SU-DHL-6 (cell line): ENCODE results near the gene UGGT2.
"Not testable (repeated sequence)": the region's sequence is repeated elsewhere in the genome, so short reads cannot be mapped to it uniquely, and the experiment has no call there.

Experiments
- H2AFZ ChIP-seq: fragments of 200-600 bp; sonication (generic); 2 replicates; pipeline ENCODE4 v1.6.1; 2014; ENCODE audit warnings: low read depth, mild to moderate bottlenecking, moderate library complexity, mixed read lengths, antibody characterized with exemption, low read length; ENCODE audit not compliant: severe bottlenecking
- H3F3A ChIP-seq: fragments of 200-600 bp; shearing (Covaris generic); 2 replicates; pipeline ENCODE4 v1.6.0; 2016; ENCODE audit warnings: antibody characterized with exemption, mild to moderate bottlenecking; ENCODE audit not compliant: insufficient read depth
- H3K27ac ChIP-seq: fragments of 200-600 bp; sonication (generic); 2 replicates; pipeline ENCODE4 v1.5.1; 2016; ENCODE audit warnings: low read depth, mild to moderate bottlenecking, low read length, moderate library complexity, mixed read lengths
- H3K27me3 ChIP-seq: fragments of 200-600 bp; sonication (generic), shearing (Covaris generic); 2 replicates; pipeline ENCODE4 v1.6.0; 2014; ENCODE audit warnings: mild to moderate bottlenecking, low read length
- H3K36me3 ChIP-seq: fragments of 200-600 bp; sonication (generic); 2 replicates; pipeline ENCODE4 v1.6.1; 2014; ENCODE audit warnings: mild to moderate bottlenecking, low read length, mixed read lengths
- H3K4me2 ChIP-seq: fragments of 300-600, 200-600 bp; shearing (Covaris generic), sonication (generic); 2 replicates; pipeline ENCODE4 v1.6.0; 2014; ENCODE audit warnings: low read length, low read depth, mild to moderate bottlenecking; ENCODE audit not compliant: poor library complexity, severe bottlenecking
- H3K4me3 ChIP-seq: fragments of 200-600 bp; sonication (generic); 2 replicates; pipeline ENCODE4 v1.5.1; 2014; ENCODE audit warnings: antibody characterized with exemption, low read length, mild to moderate bottlenecking, mixed read lengths; ENCODE audit not compliant: insufficient read depth, poor library complexity, severe bottlenecking
- H3K79me2 ChIP-seq: fragments of 200-600 bp; sonication (generic); 2 replicates; pipeline ENCODE4 v1.6.1; 2014; ENCODE audit warnings: mild to moderate bottlenecking, low read length, moderate library complexity; ENCODE audit not compliant: insufficient read depth
- H3K9ac ChIP-seq: fragments of 200-600 bp; sonication (generic); 2 replicates; pipeline ENCODE4 v1.7.0; 2014; ENCODE audit warnings: mild to moderate bottlenecking, low read length
- H3K9me2 ChIP-seq: fragments of 200-600 bp; sonication (generic); replicated peaks from 2 replicates; pipeline ENCODE4 v1.6.1; 2014; ENCODE audit warnings: low read length; ENCODE audit not compliant: insufficient read depth
- H3K9me3 ChIP-seq: fragments of 200-600 bp; sonication (generic); 2 replicates; pipeline ENCODE4 v1.6.1; 2014; ENCODE audit warnings: low read length, mixed read lengths; ENCODE audit not compliant: insufficient read depth
- H4K20me1 ChIP-seq: fragments of 200-600 bp; sonication (generic); 2 replicates; pipeline ENCODE4 v1.6.1; 2014; ENCODE audit warnings: low read depth, mild to moderate bottlenecking, antibody characterized with exemption, low read length, moderate library complexity, mixed read lengths
- EZH2phosphoT487 ChIP-seq: fragments of 200-600 bp; sonication (generic), shearing (Covaris generic); conservative IDR thresholded peaks from 2 replicates; pipeline ENCODE4 v1.6.1; 2018; ENCODE audit warnings: mild to moderate bottlenecking, antibody characterized with exemption, low read length, moderate library complexity, mixed read lengths
- TF ChIP-seq, protein P1 (sequence below): fragments of 200-600 bp; sonication (generic); IDR thresholded peaks from one replicate; pipeline ENCODE4 v1.5.1; 2017; ENCODE audit warnings: antibody characterized with exemption, mild to moderate bottlenecking, low read length, moderate library complexity; ENCODE audit not compliant: insufficient read depth, poor library complexity, severe bottlenecking

Gene UGGT2

DNA sequence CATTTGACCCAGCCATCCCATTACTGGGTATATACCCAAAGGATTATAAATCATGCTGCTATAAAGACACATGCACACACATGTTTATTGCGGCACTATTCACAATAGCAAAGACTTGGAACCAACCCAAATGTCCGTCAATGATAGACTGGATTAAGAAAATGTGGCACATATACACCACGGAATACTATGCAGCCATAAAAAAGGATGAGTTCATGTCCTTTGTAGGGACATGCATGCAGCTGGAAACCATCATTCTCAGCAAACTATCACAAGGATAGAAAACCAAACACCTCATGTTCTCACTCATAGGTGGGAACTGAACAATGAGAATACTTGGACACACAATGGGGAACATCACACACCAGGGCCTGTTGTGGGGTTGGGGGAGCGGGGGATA lies 2.2 kb downstream of the UGGT2 start:
- not testable (repeated sequence) for H3K36me3 ChIP-seq, H3K9me3 ChIP-seq, H3F3A ChIP-seq, H3K4me2 ChIP-seq, H4K20me1 ChIP-seq, H3K27ac ChIP-seq, H2AFZ ChIP-seq, H3K9ac ChIP-seq, H3K4me3 ChIP-seq, H3K27me3 ChIP-seq, H3K9me2 ChIP-seq
- H3K79me2 ChIP-seq = peaks cover 21% of the 10 kb centered on the region

DNA sequence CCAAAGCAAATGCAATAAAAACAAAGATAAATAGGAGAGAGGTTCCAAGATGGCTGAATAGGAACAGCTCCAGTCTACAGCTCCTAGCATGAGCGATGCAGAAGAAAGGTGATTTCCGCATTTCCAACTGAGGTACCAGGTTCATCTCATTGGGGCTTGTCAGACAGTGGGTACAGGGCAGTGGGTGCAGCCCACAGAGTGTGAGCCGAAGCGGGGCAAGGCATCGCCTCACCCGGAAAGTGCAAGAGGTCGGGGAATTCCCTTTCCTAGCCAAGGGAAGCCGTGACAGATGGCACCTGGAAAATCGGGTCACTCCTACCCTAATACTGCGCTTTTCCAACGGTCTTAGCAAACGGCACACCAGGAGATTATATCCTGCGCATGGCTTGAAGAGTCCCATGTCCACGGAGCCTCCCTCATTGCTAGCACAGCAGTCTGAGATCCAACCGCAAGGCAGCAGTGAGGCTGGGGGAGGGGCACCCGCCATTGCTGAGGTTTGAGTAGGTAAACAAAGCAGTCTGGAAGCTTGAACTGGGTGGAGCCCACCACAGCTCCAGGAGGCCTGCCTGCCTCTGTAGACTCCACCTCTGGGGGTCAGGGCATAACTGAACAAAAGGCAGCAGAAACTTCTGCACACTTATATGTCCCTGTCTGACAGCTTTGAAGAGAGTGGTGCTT lies 6.6 kb downstream of the UGGT2 start:
- peaks cover 32% of the 10 kb centered on the region for H3K79me2 ChIP-seq
- H3K27ac ChIP-seq = not testable (repeated sequence)

DNA sequence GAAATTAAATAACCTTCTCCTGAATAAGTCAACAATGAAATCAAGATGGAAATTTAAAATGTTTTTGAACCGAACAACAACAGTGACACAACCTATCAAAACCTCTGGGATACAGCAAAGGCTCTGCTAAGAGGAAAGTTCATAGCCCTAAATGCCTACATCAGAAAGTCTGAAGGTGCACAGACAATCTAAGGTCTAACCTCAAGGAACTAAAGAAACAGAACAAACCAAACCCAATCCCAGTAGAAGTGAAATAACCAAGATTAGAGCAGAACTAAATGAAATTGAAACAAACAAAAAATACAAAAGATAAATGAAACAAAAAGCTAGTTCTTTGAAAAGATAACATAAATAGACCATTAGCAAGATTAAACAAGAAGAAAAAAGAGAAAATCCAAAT lies 9.0 kb downstream of the UGGT2 start:
- H2AFZ ChIP-seq = no peak overlapping the region
- H3K9ac ChIP-seq = no peak overlapping the region
- H3K9me3 ChIP-seq = no peaks in the 10 kb centered on the region
- no peak overlapping the region for H3K4me3 ChIP-seq
- no peaks in the 10 kb centered on the region for H3K9me2 ChIP-seq
- H4K20me1 ChIP-seq = no peaks in the 10 kb centered on the region
- H3F3A ChIP-seq = no peaks in the 10 kb centered on the region
- no peaks in the 10 kb centered on the region for H3K36me3 ChIP-seq
- H3K27me3 ChIP-seq = no peaks in the 10 kb centered on the region
- peaks cover 39% of the 10 kb centered on the region for H3K79me2 ChIP-seq
- H3K4me2 ChIP-seq = no peak overlapping the region
- H3K27ac ChIP-seq = no peak overlapping the region
- TF ChIP-seq, protein P1, sequence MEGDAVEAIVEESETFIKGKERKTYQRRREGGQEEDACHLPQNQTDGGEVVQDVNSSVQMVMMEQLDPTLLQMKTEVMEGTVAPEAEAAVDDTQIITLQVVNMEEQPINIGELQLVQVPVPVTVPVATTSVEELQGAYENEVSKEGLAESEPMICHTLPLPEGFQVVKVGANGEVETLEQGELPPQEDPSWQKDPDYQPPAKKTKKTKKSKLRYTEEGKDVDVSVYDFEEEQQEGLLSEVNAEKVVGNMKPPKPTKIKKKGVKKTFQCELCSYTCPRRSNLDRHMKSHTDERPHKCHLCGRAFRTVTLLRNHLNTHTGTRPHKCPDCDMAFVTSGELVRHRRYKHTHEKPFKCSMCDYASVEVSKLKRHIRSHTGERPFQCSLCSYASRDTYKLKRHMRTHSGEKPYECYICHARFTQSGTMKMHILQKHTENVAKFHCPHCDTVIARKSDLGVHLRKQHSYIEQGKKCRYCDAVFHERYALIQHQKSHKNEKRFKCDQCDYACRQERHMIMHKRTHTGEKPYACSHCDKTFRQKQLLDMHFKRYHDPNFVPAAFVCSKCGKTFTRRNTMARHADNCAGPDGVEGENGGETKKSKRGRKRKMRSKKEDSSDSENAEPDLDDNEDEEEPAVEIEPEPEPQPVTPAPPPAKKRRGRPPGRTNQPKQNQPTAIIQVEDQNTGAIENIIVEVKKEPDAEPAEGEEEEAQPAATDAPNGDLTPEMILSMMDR = no peak

More for the DNA sequence above, 6.6 kb downstream of the UGGT2 start:
- H3F3A ChIP-seq, H3K27me3 ChIP-seq, H4K20me1 ChIP-seq, H3K36me3 ChIP-seq, H2AFZ ChIP-seq, H3K4me3 ChIP-seq, H3K9me2 ChIP-seq, H3K9me3 ChIP-seq, H3K9ac ChIP-seq, H3K4me2 ChIP-seq: not testable (repeated sequence)

DNA sequence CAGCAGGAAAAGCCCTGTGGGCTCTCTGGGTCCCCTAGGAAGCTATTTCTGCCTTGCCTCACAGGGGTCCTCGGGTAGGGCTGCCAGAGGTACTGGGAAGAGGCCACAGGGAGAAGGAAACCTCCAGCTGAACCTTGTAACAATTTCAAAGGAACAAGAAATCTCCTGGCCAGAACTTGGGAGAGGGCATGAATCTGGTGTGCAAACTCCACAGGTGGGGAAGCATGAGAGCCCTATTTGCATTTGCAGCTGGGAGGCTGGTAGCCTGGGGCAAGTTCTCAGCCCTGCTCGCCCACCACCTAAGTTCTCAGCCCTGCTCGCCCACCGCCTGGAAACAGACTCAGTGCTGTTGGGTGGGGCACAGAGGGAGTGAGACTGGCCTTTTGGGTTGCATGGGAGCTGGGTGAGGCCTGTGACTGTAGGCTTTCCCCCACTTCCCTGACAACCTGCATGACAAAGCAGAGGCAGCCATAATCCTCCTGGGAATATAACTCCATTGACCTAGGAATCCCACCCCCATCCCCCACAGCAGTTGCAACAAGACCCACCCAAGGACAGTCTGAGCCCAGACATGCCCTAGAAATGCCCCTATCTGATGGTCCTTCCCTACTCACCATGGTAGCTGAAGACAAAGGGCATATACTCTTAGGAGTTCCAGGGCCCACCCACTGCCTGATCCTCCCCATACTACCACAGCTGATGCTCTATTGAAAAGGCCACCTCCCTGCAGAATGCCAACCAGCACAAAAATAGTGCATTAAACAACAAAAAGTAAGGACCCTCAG lies 11.7 kb downstream of the UGGT2 start:
- Histone ChIP-seq H3K9ac (no peak overlapping the region), H3K27ac (no peak overlapping the region), H3K79me2 (peaks cover 46% of the 10 kb centered on the region), H3K9me3 (no peaks in the 10 kb centered on the region), H3K36me3 (no peaks in the 10 kb centered on the region), H3F3A (no peaks in the 10 kb centered on the region), H4K20me1 (no peaks in the 10 kb centered on the region), H3K4me3 (no peak overlapping the region), H3K4me2 (no peak overlapping the region), H3K9me2 (no peaks in the 10 kb centered on the region), H3K27me3 (no peaks in the 10 kb centered on the region), H2AFZ (no peak overlapping the region)
- TF ChIP-seq, protein P1 = no peak
- TF ChIP-seq EZH2phosphoT487 = no peak
